ENCODE data around the gene PLRG1. TPM values are rescaled to one million over a fixed set of nuclear protein-coding genes. Genes with fewer than 3 reads are reported as not detected.

The PLRG1 gene
- total RNA-seq, 1 donor from 2014 or later = 34.7 TPM

GRCh38 chr4:154582723-154583122 lies 32.5 kb upstream of the PLRG1 start:
- no peak for TF ChIP-seq CTCF (IDR thresholded peaks at IDR 0.05)
- no peaks in the 10 kb centered on the region for H3K36me3 ChIP-seq

GRCh38 chr4:154579927-154580326 lies 29.7 kb upstream of the PLRG1 start:
- Histone ChIP-seq H3K36me3 (no peaks in the 10 kb centered on the region), H3K4me1 (no peaks in the 10 kb centered on the region), H3K4me3 (no peak overlapping the region), H3K9me3 (no peaks in the 10 kb centered on the region), H3K27ac (no peak overlapping the region), H3K27me3 (no peaks in the 10 kb centered on the region)
- intact Hi-C loops (cut with DNase I) = no loop called here
- DNase-seq (ENCODE audit: low spot score in 2 of 2) = no peak
- no peak for TF ChIP-seq CTCF (IDR thresholded peaks at IDR 0.05)

More at GRCh38 chr4:154582723-154583122, 32.5 kb upstream of the PLRG1 start:
- intact Hi-C loops (cut with DNase I) = no loop called here
- H3K9me3 ChIP-seq = no peaks in the 10 kb centered on the region
- no peak overlapping the region for H3K27ac ChIP-seq
- no peak overlapping the region for H3K4me3 ChIP-seq
- no peak for DNase-seq (ENCODE audit: low spot score in 2 of 2)
- H3K4me1 ChIP-seq = no peaks in the 10 kb centered on the region
- no peaks in the 10 kb centered on the region for H3K27me3 ChIP-seq

GRCh38 chr4:154578919-154579318 lies 28.7 kb upstream of the PLRG1 start:
- H3K27me3 ChIP-seq = no peaks in the 10 kb centered on the region
- H3K4me3 ChIP-seq = no peak overlapping the region
- no peak for TF ChIP-seq CTCF (IDR thresholded peaks at IDR 0.05)
- intact Hi-C loops (cut with DNase I) = no loop called here
- H3K36me3 ChIP-seq = no peaks in the 10 kb centered on the region
- H3K4me1 ChIP-seq = no peaks in the 10 kb centered on the region
- H3K9me3 ChIP-seq = no peaks in the 10 kb centered on the region
- H3K27ac ChIP-seq = no peak overlapping the region
- no peak for DNase-seq (ENCODE audit: low spot score in 2 of 2)

- intact Hi-C loops (cut with DNase I) = no loop called here
- H3K4me1 ChIP-seq = no peaks in the 10 kb centered on the region
- DNase-seq (ENCODE audit: low spot score in 2 of 2) = no peak
- no peak overlapping the region for H3K27ac ChIP-seq
- H3K4me3 ChIP-seq = no peak overlapping the region
- no peaks in the 10 kb centered on the region for H3K36me3 ChIP-seq
- no peaks in the 10 kb centered on the region for H3K9me3 ChIP-seq
- no peaks in the 10 kb centered on the region for H3K27me3 ChIP-seq
- TF ChIP-seq CTCF (IDR thresholded peaks at IDR 0.05) = no peak
These were observed 27.1 kb upstream of the PLRG1 start for GRCh38 chr4:154577324-154577723.

DNA sequence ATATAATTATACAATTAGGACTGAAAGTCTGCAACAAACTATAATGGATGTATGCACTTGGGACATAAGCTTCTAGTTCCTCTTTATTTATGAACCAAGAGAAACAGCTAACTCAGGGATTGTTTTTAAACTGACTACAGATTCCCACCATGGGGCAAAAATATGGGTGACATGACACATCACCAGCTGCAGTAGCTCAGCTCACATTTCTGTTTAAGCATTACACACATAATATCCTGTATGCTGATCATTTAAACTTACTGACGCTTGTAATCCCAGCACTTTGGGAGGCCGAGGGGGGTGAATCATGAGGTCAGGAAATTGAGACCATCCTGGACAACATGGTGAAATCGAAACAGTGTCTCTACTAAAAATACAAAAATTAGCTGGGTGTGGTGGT lies 24.1 kb upstream of the PLRG1 start:
- no peak for TF ChIP-seq CTCF (IDR thresholded peaks at IDR 0.05)
- Histone ChIP-seq H3K4me1 (no peaks in the 10 kb centered on the region), H3K27ac (no peak overlapping the region), H3K9me3 (no peaks in the 10 kb centered on the region), H3K36me3 (no peaks in the 10 kb centered on the region), H3K4me3 (no peak overlapping the region), H3K27me3 (no peaks in the 10 kb centered on the region)
- no peak for DNase-seq (ENCODE audit: low spot score in 2 of 2)
- intact Hi-C loops (cut with DNase I) = no loop called here

GRCh38 chr4:154573190-154573870 lies 23.1 kb upstream of the PLRG1 start:
- no peak overlapping the region for H3K4me3 ChIP-seq
- H3K27ac ChIP-seq = no peak overlapping the region
- H3K36me3 ChIP-seq = no peaks in the 10 kb centered on the region
- no peaks in the 10 kb centered on the region for H3K9me3 ChIP-seq
- no peaks in the 10 kb centered on the region for H3K4me1 ChIP-seq
- H3K27me3 ChIP-seq = no peaks in the 10 kb centered on the region
- no peak for TF ChIP-seq CTCF (IDR thresholded peaks at IDR 0.05)
- no peak for DNase-seq (ENCODE audit: low spot score in 2 of 2)
- intact Hi-C loops (cut with DNase I) = no loop called here
